GM19468 (cell line): ENCODE data around the gene FBN2.

Source experiments
- ATAC-seq: cut with Tn5 transposase; IDR thresholded peaks from one replicate; pipeline ENCODE4 v1.9.1; 2021; ENCODE audit warnings: mild to moderate bottlenecking, moderate library complexity, moderate number of reproducible peaks; ENCODE audit not compliant: unreplicated experiment; ENCODE audit errors: extremely low read depth

The FBN2 gene

DNA sequence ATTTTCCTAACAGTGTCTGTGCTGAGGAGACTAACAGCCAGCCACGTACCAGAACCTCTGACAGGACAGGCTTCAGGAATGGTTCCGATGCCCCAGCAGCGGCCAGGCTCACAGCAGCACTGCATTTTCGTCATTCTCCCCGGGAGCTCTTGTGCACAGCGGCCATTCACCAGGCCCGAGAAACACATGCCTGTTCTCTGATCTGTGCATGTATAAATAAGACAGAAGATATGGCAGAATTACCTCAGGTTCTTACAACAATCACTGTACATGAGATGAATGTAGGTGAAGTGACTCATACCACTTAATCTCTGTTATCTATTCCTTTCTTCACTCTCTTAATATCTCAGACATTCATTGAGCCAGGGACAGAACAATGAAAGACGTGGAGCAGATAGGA, 143.0 kb downstream of the FBN2 start:
- ATAC-seq, result no peak

DNA sequence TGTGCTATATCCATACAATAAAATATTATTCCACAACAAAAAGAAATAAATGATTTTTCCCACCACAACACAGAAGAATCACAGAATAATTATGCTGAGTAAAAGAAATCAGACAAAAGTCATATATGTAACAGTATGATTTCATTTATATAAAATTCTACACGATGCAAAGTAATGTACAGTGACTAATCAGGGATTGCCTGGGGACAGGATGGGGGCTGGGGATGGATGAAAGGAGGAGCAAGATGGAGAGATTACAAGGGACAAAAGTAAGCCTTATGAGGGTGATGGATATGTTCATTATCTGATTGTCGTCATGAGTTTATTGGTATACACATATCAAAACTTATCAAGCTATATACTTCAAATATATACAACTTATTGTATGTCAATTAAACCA, 154.0 kb downstream of the FBN2 start:
- no peak for ATAC-seq

DNA sequence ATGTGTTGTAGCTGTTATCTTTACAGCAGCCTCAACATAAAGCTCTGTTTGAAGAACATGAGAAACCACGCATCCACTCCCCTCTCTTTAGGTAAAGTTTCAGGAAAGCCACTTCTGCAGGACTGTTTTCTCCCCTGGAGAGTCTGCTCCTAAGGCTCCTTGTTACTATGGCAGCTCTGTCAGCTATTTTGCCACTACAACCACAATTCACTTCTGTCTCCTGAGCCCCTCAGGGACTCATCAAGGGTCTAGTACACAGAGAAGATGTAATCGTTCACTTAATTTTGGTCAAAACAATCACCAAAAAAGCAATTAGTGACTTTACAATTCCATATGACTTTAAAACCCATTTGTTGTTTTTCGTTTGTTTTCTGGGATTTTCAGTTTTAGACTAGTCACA, 157.7 kb downstream of the FBN2 start:
- no peak for ATAC-seq

DNA sequence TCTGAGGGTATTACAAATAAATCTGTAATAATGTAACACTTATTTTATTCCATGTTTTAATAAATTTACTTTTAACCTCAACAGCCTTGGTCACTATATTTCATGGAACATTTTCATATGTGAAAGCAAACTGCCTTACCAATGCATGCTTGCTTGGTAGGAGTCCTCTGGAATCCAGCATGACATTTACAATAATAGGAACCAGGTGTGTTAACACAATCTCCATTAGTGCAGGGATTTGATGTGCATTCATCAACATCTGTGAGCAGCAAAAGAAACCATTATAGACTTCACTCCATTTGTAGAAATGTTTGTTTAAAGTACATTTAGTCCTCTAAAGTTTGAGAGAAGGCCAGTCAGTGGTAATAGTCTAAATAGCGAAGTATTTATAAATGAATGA, 159.4 kb downstream of the FBN2 start:
- no peak for ATAC-seq

DNA sequence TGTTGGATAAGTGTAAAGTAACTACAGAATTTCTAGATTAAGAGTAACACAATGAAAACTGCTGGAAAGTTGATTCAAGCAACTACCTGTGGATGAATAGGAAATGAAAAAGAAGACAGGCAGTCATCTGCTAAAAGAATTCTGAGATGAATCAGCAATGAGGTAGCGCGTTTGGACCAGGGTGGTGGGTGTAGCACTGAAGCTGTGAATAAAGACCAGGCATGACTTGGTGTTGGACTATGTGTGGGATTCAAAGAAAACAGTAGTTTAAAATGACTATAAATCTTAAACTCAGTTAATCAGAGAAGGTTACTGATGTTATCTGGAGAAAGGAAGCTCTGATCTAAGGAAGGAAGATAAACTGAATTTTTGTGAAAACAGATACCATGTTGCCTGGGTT, 159.8 kb downstream of the FBN2 start:
- ATAC-seq, result no peak

DNA sequence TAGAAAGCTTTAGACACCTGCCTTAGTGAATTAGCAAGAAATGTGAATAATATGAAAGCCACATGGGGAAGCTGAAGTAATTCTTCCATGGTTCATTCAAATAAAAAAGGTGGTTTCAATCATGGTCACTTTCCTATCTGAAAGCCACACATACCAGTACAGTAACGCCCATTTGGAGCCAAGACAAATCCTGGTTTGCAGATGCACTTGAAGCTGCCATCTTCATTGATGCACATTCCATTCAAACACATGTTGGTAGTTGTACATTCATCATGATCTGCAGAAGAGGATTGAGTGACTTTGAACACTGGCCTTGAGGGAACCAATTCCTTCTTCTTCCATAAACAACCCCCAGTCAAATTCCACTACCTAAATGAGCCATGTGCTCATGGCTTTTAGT, 161.5 kb downstream of the FBN2 start:
- ATAC-seq, result no peak

DNA sequence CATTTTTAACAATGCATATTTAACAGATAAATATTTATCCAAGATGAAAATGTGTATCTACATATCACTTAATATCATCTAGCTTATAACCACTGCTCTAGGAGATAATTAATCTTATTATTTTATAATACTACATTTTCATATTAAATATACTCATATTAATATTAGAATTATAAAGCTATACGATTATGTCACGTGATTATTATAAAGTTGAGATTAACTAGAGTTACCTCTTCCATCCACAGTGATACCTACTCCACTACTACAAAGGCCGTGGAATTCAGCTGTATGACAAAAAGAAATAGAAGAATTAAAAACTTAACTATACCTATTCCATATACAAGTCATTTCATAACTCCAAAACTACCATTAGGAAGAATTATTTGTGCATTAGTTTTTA, 171.9 kb downstream of the FBN2 start:
- no peak for ATAC-seq

DNA sequence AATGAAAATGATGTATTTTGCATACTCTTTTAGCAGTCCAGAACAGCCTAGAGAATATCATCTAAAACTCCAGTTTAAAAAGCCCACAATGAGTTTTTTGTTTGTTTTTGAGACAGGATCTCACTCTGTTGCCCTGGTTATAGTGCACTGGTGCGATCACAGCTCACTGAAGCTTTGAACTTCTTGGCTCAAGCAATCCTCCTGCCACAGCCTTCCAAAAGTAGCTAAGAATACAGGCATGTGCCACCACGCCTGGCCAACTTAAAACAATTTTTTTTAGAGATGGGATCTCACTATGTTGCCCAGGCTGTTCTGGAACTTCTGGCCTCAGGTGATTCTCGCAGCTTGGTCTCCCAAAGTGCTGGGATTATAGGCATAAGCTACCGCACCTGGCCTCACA, 175.7 kb downstream of the FBN2 start:
- no peak for ATAC-seq

DNA sequence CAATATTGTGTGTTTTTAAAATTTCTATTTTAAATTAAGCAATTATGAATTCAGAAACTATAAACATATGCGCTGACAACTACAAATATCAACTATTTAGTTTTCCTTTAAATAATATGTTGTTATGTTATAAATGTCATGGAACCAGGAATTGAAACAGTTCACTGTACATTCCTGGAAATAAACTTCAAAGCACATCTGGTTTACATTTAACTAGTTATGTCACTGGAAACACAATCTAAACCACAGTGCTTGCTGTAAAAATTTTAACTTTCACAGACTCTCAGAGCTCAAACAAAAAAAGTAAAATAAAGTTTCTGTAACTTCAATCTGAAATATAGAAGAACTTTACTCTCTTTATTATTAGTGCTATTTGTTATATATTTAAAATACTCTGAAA, 179.2 kb downstream of the FBN2 start:
- ATAC-seq, result no peak

DNA sequence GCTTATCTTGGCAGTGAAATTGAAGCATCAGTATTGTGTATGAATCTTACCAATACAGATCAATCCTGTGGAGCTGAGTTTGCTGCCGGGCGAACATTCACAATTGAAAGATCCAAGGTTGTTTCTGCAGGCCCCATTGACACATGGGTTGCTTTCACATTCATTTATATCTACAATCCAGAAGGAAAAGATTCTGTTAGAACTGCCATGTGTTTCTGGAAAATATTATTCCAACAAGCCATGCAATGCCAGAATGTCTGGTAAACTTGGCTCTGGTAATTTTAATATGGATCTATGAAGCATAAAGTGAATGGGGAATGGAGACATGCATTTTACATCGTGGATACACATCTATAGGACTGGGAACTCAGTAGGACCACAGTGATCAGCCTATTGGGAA, 180.8 kb downstream of the FBN2 start:
- no peak for ATAC-seq

DNA sequence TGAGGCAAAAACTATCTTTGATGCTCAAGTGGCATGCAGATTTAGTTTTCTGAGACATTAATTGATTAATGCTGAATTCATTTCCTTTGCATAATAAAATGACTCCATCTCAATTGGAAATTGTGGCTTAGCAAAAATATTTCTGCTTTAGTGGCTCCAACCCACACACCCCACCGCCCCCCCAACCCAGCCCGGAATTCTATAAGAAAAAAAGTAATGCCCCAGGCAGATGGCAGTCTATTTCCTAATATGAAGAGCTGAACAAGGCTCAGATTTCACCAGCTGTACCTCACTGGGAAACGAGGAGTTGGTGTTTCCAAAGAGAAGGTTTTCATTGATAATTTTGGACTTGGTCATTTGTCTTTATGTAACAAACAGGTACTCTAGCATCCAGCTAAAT, 182.1 kb downstream of the FBN2 start:
- no peak for ATAC-seq

DNA sequence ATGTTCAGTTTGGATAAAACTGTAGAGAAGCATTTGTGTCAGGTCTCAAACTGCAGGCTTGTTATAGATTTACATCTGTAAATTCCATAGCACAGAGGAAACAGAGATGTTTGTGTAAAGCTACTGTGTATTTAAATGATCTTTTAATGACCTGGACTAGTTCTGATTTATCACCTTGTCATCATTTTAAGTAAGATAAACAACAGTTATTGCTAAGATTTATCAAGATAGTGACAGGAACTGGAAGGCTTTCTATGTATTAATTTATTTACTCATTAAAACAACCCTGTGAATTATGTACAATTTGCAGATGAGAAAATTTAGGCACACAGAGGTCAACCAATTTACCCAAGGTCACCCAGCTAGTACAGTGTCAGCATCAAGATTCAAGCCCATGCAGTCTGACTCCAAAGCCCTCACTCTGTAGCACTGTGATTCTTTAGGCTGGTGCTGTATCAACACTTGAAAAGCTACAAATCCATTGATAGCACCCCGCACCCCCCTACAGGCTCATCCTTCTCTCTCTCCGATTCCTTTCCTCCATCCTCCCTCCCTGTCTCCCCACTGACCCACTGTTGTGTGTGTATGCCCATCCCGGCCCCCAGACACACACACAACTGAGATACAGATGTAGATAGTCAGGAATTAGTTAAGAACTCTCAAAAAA, 184.5 kb downstream of the FBN2 start:
- no peak for ATAC-seq

DNA sequence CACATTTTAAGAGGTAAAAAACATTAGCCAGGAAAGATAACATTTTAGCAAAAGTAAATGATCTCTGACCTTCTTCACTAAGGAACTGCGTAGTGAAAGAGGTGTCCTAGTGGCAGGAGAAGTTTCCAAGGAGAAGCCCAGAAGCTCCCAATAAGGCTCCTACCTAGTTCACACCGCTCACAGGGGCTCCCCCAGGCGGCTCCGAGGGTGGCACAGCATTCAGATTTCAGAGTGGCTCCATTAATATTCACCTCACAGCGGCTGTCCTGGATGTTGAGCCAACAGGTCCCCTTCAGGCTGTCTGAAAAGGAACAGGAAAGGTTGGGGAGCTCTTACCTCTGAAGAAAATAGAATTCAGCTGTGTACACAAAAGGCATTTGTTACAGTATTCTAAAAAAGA, 187.3 kb downstream of the FBN2 start:
- no peak for ATAC-seq

DNA sequence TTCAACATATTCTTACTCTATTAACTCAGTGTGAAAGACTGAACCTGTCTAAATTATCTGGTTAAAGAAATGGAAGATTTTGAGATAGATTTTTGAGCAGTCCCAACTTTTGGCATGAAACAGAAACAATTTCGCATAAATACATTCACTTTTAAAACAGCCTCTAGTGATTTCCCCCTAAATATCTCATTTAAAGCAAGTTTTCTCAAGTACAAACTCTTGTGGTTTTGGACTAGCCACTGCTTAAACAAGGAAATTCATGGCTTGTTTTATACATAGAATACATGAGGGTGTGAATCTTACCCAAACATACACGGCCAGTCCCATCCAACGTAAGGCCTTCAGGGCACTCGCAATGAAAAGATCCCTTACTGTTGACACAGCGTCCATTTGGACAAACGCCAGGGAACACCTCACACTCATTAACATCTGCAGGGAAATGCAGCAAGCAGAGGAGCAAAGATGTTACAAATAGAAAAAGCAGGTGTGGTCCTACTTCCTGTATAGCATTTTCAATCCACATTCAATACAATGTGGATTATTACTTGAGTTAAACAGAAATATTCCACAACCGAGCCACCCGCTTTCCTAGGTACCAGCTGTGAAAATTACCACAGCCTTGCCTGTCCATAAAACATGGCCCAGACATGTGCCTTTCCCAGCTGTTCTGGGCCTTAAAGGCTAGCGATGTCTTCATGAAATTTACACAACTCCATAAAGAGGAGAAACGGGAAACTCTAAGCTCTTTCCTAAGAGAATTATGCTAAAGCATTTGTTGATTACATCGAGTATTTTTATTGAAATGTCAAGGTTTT, 188.8 kb downstream of the FBN2 start:
- ATAC-seq, result no peak

DNA sequence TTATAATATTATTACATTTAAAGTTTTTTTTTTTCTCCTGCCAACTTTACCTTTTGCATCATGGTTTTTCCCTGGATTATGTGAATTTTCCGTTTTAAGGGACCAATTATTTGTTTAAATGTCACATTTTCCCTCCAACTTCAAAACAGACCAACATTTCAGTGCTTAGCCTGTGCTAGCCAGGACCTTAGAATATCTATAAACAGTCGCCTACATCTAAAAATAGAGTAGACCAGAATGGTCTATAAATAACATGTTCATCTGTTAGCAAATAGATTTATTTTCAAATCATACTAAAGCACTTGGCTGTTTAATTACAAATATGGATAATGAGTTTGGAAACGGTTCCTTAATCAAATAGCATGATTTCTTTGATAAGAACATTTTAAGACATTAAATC, 192.0 kb downstream of the FBN2 start:
- no peak for ATAC-seq

DNA sequence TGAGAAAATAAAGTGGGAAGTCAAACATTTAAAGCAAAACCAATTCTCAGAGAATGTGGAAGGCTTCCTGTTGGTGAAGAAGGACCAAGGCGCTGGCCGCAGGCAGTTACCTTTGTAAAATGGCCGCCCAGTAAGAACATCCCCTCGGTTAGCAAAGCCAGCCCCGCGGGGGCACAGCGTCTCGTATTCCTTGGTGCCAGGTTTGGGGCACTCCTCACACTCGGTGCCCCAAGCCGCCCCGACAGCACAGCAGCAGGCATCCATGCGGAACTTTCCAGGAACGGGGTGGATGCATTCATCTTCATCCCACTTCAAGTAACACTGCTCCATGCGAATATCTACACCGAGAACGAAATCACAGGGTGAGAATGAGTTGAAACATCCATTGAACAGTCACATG, 192.8 kb downstream of the FBN2 start:
- no peak for ATAC-seq

DNA sequence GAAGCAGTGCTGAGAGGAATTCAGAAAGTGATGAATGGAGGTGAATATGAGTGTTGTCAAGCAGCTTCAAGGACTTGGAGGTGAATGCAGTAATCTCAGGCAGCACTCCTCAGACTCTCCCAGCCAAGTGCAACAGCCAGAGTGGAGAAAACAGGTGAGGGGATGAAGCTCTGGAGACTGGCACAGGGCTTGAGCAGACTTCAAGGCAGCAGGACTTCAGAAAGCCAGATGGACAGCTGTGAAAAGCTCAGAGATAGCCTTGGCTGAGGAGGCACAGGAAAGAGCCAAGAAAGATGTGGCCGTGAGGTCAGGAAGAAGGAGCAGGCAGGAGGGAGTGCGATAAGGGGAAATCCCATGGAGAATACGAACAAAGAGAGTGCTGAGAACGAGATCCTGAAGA, 194.9 kb downstream of the FBN2 start:
- no peak for ATAC-seq

DNA sequence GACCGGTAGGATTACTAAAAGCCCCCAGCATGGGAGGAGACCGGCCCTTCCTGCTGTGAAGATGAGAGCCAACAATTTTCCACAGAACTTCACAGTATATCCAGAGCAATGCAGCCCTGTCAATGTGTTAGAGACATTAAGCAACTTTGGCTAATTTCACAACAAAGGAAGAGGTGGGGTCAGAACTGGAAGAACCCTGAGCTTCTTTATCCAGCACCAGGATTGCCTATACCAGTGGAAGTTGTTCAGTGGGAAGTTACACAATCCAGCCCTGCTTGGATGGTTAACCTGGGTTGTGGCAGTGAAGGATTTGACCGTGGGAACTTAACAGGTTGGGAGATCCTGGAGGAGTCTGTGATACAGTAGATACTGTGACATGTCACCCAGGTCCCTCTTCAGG, 197.0 kb downstream of the FBN2 start:
- no peak for ATAC-seq

DNA sequence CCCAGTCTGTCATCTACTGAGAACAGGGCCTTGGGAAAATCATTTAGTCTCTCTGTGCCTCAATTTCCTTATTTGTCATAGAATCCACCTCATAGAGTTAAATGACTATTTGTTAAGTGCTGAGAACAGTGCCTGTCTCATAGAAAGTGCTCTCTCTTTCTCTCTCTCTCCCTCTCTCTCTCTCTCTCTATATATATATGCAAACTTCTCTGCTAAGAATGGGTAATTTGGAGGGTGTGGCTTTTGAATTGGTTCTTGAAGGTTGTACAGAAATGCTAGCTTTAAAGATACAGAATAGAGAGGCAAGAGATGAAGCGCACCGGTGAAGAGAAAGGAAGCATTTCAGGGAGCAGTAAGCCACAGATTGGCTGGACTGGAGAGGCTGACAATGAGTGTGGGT, 197.4 kb downstream of the FBN2 start:
- no peak for ATAC-seq

DNA sequence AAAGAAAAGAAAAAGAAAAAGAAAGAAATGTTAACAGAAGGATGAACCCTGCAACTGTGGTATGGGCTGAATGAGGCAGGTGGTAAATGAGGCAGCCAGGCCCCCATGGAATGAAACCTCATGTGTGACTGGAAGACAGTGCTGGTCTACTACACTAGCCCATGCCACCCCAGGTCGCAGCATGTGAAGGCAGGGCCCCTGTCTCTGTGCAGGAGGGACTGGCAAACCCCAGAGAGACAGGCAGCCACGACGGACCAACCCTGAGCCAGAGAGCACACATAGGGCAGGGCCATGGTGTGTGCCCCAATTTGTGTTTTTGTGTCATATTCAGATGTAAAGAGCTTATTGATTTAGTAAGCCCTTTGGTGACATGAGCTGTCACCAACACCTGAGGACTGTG, 198.5 kb downstream of the FBN2 start:
- no peak for ATAC-seq

DNA sequence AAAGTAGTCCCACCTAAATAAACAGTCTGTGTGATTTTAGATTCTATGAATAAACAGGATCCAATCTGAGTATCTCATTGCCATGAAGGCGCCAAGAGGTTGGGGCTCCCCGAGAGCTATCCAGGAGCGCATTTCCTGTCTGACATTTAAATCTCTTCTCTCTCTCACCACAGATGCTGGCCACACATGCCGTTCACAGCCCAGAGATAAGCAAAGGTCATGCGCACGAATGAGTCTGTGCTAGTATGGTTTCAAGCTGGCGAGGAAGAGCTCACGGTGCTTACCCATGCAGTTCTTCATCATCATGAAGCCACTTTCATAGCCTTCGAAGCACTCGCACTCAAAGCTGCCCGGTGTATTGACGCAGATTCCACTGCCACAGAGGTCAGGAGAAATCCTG, 199.4 kb downstream of the FBN2 start:
- no peak for ATAC-seq

DNA sequence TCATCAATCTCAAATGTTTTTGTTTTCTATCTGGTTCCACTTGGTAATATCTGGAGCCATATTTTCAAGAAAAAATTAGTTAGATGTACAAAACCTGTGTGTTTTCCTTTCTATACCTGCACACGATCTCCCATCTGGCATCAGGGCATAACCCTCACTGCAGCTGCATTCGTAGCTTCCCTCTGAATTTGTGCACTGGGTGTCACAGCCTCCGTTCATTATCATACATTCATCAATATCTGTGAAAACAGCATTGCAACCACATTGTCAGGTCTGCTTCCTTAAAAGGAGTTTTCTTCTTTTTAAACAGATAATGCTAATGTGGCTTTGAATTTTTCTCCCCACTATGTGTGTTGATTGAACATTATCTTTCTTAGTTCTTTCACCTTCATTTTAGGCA, 202.7 kb downstream of the FBN2 start:
- no peak for ATAC-seq
